HG03135 (cell line): ENCODE data around the gene SNPH.
"Not testable (repeated sequence)": the region's sequence is repeated elsewhere in the genome, so short reads cannot be mapped to it uniquely, and the experiment has no call there.

Experiments
- ATAC-seq: cut with Tn5 transposase; IDR thresholded peaks from one replicate; pipeline ENCODE4 v1.9.1; 2021; ENCODE audit warnings: mild to moderate bottlenecking, moderate library complexity; ENCODE audit not compliant: unreplicated experiment

SNPH gene

DNA sequence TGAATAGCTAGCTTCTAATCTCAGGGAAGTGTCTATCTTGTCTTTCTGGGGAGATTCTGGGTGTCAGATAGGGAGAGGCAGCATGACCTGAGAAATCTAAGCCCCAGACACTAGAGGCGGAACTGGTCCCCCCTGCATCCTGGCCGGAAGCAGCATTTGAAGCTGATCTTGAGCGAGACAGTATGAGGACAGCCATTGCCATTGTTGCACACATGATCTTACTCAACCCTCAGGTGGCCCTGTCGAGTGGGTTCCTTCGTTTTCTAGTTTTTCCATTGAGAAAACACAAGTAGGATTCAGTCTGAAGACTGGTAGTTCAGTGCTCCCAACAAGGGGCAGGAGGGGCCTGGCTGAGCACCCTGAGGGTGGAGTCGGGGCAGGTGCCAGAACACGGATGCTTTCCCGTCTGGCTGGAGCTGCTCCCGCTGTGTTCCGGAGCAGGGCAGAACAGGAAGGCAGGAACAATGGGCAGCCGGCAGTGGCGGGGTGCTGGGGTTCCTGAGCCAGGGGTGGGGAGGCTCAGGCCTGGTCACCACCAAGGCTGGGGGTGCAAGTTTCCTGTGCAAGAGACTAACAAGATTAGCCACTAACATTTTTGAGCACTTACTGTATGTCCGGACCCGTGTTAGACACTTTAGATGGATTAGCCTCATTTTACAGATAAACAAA lies 70.7 kb downstream of the SNPH start:
- no peak for ATAC-seq

DNA sequence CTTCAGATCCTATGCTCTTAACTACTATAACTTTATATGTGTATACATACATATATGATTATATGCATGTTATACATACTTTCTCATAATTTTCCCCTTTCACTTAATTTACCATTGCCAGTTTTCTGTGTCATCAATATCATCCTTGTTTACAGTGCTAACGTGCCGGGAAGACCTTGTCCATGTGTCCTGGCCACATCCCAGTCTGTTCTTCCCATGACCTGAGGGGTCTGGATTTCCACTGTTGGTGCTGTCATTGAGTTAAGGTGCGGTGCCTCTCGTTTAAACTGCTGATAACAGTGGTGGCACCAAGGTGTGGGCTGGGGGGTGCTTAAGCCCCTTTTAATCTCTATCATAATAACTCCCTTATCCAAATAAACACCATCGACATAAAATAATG lies 71.3 kb downstream of the SNPH start:
- no peak for ATAC-seq

GRCh38 chr20:1338096-1338495 lies 72.0 kb downstream of the SNPH start:
- ATAC-seq: no peak

DNA sequence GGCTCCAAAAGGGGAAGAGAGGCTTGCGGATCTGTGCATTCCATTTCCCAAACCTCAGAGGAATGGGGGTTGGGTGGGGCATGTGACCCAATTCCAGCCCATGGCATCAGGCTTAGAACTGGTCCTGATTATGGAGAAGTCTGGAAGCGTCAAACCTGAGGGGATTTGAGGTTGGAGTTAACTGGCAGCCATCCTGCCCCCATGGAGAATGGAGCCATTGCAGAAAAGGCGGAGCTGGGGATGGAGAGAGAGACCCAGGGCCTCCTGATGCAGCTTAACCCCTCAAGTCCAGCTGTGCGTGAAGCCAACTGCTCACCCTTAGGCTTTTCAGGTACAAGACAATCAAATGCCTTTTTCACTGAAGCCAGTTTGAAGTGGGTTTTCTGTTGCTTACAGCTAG lies 72.7 kb downstream of the SNPH start:
- ATAC-seq: no peak

DNA sequence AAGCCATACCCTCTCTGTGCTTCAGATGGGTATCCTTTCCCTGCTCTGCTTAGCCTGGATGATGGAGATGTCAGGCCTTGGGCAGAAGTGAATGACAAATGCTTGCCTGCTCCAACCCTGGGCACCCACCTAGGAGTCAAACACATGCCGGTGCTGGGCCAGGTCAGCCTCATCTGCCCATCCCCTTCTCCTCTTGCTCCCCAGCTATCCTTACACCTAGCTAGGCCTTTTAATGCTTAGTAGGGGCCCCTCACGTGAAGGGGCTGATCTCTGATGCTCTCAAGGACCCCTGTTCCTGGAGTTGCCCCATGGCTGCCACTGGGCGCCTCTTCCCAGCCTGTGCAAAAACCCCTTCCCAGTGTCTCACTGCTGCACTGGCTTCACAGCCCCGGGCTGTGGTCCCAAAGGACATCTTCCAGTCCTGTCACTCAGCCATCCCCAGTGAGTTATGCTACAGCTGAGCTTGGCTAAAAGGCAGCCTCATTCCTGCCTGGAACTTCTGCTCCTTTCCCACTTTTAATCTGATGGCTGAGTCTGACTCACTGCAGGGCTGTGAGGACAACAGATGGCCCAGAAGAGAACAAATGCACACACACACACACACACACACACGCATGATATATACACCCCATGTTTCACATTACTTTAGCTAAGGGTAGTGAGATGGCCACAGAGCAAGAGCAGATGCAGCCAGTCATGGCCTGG lies 75.6 kb downstream of the SNPH start:
- no peak for ATAC-seq

GRCh38 chr20:1343446-1344124 lies 77.5 kb downstream of the SNPH start:
- ATAC-seq: not testable (repeated sequence)

DNA sequence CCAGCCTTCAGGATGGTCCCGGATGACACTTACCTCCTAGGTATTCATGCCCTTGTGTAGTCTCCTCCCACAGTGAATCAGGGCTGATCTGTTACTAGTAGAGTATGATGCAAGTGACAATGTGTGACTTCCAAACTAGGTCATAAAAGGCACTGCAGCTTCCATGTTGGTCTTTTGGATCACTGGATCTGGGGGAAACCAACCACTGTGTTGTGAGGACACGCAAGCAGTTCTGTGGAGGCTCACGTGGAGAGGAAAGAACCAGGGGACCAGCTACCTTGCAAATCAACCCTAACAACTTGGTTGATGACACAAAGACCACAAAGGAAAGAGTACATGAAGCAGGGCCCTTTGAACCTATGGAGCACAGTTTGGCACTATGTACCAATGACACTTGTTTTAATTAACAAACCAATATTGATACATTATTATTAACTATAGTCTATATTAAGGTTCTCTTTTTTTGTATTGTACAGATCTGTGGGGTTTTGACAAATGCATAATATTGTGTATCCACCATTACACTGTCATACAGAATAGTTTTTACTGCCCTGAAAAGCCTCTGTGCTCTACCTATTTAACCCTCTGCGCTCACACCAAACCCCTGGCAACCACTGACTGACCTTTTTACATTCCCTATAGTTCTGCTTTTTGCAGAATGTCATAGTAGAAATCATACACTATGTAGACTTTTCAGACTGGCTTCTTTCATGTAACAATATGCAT lies 79.1 kb downstream of the SNPH start:
- ATAC-seq: no peak

DNA sequence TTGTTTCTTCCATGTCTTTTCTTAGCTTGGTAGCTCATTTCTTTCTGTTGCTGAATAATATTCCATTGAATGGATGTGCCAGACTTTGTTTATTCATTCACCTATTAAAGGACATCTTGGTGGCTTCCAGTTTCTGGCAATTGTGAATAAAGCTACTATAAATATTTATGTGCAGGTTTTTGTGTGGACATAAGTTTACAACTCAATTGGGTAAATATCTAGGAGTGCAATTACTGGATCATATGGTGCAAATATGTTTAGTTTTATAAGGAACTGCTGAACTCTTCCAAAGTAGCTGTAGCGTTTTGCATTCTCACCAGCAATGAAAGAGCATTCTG lies 79.6 kb downstream of the SNPH start:
- ATAC-seq: no peak

DNA sequence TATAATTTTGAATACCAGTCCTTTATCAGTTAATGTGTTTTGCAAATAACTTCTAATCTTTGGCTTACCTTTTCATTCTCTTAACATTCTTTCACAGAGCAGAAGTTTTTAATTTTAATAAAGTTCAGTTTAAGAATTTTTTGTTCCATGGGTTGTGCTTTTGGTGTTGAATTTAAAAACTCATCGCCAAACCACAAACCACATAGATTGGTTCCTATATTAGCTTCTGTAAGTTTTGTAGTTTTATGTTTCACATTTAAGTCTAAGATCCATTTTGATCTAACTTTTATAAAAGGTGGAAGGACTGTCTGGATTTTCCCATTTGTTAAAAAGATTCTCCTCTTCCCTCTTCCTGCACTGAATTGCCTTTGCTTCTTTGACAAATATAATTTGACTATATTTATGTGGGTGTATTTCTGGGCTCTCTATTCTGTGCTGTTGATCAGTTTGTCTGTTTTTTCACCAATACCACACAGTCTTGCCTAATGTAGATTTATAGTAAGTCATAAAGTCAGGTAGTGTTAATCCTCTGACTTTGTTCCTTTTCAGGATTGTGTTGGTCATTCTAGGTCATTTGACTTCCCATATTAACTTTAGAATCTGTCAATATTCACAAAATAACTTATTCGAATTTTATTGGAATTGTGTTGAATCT lies 80.3 kb downstream of the SNPH start:
- no peak for ATAC-seq

- no peak for ATAC-seq
These were observed 87.9 kb downstream of the SNPH start for GRCh38 chr20:1353956-1354355.

DNA sequence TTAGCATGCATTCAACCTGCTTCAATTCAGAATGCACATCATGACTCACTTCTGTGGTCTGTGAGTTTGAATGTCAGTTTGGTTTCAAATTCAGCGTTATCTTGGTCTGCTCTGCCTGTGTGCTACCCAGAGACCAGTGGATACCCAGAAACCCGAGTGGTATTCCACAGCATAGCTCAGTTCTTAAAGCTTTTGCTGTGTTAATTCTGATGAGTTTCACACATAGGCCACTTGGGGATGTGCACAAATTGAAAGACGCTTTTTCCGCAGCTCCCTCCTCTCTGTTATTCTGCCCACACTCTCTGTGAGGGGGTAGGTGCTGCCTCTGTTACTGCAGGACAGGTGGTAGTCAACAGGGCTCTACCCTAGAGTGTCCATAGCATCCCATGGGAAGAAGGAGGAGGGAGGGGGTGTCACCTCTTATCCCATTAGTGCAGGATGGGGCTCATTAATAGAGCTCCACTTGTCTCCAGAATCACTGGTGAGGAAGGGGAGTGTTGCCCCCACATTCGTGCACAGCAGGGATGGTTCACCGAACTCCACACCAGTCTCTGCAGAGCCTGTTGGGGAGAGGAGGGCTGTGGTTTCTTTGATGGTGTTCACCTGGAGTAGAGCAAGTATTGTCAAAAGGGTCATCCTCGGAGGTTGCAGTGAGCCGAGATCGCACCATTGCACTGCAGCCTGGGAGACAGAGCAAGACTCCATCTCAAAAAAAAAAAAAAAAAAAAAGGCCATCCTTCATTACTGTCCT lies 92.0 kb downstream of the SNPH start:
- no peak for ATAC-seq
